Ecto neural progenitor cell (in vitro differentiated cells): Measurements from ENCODE around the gene PNLIP.

Source experiments
- DNase-seq: peaks from one replicate; pipeline ENCODE4 v3.0.0-alpha.2; 2018; ENCODE audit warnings: low spot score

Gene PNLIP

DNA sequence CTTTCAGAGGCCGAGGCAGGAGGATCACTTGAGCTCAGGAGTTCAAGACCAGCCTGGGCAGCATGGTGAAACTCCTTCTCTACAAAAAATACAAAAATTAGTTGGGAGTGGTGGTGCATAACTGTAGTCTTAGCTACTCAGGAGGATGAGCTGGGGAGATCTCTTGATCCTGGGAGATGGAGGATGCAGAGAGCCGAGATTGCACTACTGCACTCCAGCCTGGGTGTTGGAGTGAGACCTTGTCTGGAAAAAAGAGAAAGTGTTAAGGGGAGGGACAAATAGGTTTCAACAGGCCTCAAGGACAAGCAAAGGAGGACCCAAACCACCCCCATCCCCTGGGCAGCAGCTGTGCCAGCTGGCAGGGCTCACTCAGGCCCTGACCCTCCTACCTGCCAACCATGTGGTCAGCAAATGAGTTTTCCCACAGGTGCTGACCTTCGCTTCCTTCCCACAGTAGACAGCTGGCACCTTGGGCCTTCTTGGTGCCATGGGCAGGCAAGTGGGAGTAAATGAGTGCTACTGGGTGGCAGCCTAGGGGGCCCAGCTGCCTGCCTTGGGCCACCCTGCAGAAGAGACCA is 69.6 kb downstream of the PNLIP start:
- no peak for DNase-seq
